Thymus (tissue), 2 donors: ENCODE results near the gene SOCS2. TPM values are rescaled to one million over a fixed set of nuclear protein-coding genes. Genes with fewer than 3 reads are reported as not detected.

Source experiments
- polyA plus RNA-seq: library from polyadenylated mRNA; stranded (reverse); fragments of 200-250 nt; gene quantifications from one replicate; pipeline ENCODE4 v1.2.3, GENCODE V29; 2013
- total RNA-seq: library from RNA; stranded (reverse); fragments of 120-200 nt; gene quantifications from one replicate; pipeline ENCODE4 v1.2.4, GENCODE V29; 2013
- donor health status: healthy.

The SOCS2 gene
- total and polyA plus RNA-seq, 2 donors: 18.6 to 48.8 TPM

Other genes with a start within 250 kb of the SOCS2 start
- 26.7 TPM for gene NUDT4, start 194.8 kb upstream of the SOCS2 start, total RNA-seq
- gene NUDT4, start 194.8 kb upstream of the SOCS2 start, polyA plus RNA-seq: 42.3 TPM
- gene UBE2N, start 130.7 kb upstream of the SOCS2 start, total RNA-seq: 132 TPM
- 91.2 TPM for gene UBE2N, start 130.7 kb upstream of the SOCS2 start, polyA plus RNA-seq
- 72.7 TPM for gene MRPL42, start 105.2 kb upstream of the SOCS2 start, total RNA-seq
- gene MRPL42, start 105.2 kb upstream of the SOCS2 start, polyA plus RNA-seq: 38.2 TPM
- gene CRADD, start 104.7 kb downstream of the SOCS2 start, total RNA-seq: 17.1 TPM
- gene CRADD, start 104.7 kb downstream of the SOCS2 start, polyA plus RNA-seq: 13.9 TPM